HG02759 (cell line): ENCODE measurements around the gene DICER1.
"Not testable (repeated sequence)": the region's sequence is repeated elsewhere in the genome, so short reads cannot be mapped to it uniquely, and the experiment has no call there.

ENCODE experiments used
- ATAC-seq: cut with Tn5 transposase; IDR thresholded peaks from one replicate; pipeline ENCODE4 v1.9.1; 2021; ENCODE audit warnings: mild to moderate bottlenecking, moderate library complexity; ENCODE audit not compliant: unreplicated experiment

The DICER1 gene

DNA sequence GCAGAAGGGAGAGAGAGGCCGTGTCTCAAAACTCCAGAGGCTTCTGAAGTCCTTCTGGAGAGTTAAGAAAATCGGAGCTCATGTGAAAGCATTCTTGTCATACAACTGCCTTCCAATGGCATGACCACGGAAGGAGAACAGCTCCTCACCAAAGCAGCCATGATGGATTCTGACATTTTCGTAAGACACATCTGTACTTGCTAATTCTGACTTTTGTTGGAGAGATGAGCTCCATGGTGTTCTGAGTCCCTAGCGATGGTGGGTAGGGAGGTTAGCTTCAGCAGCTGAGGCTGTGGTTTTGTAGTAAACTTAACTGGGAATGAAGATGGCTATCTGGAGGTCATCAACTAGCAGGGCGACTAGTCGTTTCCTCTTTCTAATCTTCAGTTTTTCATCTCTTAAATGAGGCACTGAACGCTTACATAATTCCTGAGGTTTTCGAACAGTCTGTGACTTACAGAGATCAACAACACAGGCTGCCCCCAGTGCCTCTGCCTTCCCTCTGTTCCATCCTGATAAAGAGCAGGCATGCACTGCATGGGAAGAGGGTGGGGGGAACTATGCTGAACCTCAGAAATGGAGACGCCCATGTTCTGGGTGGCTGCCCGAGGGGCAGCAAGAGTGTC, 28.6 kb upstream of the DICER1 start:
- ATAC-seq, result no peak

DNA sequence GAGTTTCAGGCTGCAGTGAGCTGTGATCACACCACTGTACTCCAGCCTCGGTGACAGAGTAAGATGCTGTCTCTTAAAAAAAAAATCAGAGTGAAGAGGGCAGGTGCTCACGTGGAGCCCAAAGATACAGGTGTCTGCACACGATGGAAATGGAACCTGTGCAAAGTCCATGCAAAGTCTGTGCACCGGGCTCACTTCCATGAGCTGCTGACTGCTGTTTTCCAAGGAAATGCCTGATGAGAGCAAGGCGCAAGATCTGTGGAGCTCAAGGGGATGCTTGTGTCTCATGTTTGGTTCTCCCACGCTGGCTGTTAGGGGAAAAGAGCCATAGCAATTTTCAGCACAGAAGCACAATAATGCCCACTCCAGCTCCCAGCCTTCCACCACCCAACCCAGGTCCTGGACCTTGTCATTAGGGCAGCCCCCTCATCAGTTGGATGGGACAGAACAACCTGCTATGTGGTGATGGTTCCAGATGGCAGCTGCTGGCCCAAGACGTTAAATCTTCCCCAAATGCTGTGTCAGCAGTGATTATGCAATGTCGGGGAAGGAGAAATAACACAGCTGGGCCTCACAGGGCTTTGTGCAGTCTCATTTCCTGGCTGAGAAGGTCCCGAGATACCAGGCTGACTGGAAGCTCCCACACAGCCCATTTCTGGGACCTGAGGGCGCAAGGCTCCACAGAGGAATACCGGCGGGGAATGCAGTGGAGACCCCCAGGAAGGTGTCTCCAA, 27.9 kb upstream of the DICER1 start:
- no peak for ATAC-seq

DNA sequence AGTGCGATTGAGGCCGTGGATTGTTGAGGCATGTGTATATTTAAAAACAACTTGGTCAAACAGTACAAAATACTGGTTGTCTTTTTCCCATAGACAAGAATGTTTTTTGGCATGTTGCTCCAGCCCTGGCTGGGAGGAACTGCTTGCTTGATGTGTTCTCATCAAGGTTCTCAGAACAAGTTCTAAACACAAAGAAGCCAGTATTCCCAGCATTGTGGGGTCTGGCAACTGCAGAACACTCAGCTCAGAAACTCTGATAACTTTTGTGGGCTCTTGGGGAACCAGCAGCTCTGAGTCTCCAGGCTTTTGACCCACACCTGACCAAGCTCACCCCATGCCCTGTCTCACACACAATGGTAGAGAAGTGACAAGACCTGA, 27.1 kb upstream of the DICER1 start:
- no peak for ATAC-seq

DNA sequence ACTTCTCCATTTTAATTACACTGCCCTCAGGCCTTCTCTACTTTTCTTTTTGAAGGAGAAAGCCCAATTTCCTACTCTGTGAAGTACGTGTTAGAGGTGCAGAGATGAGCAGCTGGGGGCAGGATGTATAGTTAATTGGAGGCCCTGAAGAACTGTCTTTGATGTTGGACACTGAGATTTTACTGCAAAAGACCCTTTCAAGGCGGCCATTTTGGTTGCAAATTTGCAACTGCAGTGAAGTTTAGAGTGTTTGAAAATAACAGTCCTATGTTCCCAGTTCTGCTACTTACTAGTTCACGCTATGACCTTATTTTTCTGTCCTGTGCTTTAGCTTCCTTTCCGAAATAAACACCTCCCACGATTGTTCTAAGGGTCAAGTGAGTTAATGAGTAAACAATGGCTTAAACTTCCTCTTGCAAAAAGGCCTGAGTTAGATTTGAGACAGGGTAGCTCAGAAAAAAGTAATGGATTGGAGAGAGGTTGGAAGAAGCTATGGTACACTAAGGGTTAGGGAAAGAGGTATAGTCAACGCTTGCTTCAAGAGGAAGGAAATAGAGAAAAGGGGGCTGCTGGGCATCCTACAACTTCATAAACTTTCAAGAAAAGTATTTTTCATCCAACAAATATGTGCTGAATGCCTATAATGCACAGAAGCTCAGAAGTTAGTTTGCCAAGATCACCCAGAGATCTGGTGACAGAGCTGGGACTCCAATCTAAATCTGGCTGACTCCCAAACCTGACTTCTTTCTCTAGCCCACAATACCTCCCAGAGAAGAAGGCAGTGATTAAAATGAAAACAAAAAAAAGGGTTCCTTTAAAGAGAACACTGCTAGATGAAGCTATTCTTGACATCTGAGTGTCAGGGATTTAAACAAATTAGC, 26.4 kb upstream of the DICER1 start:
- ATAC-seq, result no peak

DNA sequence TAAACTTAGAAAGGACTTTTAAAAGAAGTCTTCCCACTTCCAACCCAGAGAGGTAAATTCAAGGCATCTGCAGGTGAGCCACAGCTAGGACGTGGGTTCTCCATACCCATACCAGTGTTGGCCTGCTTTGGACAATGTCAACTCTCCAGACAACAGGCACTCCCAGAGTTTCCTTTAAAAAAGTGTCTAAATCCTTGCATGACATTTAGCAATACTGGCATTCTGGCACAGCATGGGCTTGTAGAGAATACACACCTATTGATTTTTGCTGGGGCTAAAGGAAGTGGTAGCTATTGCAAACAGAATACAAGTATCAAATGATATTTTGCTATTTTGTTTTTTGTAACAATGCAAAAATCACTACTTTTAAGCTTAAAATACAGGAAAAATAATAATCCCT, 25.8 kb upstream of the DICER1 start:
- ATAC-seq, result no peak

DNA sequence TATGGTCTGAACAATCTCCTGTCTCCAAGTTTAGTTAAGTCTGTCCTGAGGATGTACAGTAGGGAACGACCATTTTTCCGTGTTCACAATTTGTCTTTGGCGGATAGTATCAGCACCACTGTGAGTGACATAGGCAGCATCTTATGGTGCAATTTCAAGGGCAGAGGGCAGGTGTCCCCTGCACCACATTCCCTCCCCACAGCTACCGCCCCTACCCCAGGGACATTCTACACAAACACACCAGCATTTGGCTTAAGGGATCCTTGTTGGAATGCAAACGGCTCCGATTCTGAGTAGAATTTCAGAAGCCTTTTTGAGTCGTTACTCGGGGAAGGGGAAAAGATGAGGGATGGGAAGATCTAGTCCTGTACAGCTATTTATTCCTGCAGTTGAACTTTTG, 25.1 kb upstream of the DICER1 start:
- no peak for ATAC-seq

DNA sequence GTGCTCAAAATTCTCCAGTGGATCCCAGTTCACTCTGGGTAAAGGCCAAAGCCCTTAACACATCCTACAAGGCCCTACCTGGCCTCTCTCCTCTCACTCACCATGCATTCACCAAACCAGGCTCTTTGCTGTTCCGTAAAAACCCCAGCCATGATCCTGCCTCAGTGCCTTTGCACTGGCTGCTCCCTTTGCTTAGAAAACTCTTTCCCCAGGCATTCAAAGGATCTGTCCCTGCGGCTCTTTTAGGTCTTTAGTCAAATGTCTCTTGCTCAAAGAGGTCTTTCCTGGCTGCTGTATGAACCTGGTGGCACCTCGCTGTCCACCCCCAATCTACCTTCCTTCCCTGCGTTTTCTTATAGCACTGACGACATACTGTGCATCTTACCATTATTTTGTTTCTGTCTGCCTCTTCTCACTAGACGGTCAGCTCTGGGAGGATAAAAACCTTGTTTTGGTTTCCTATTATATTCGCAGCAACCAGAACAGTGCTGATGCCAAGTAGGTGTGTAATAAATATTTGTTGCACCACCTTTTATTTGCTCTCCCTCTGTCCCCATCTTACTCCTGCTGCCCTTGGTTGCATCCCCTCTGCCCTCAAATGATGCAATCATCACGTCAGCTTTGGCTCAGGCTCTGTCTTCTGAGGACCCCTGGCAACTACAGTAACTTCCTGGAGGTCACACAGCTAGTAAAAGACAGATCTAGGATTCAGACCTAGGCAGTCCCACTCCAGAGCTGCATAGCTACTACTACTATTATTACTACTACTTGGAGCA, 23.8 kb upstream of the DICER1 start:
- no peak for ATAC-seq

DNA sequence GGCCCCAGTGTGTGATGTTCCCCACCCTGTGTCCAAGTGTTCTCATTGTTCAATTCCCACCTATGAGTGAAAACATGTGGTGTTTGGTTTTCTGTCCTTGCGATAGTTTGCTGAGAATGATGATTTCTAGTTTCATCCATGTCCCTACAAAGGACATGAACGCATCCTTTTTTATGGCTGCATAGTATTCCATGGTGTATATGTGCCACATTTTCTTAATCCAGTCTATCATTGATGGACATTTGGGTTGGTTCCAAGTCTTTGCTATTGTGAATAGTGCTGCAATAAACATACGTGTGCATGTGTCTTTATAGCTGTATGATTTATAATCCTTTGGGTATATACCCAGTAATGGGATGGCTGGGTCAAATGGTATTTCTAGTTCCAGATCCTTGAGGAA, 18.3 kb upstream of the DICER1 start:
- ATAC-seq, result not testable (repeated sequence)

DNA sequence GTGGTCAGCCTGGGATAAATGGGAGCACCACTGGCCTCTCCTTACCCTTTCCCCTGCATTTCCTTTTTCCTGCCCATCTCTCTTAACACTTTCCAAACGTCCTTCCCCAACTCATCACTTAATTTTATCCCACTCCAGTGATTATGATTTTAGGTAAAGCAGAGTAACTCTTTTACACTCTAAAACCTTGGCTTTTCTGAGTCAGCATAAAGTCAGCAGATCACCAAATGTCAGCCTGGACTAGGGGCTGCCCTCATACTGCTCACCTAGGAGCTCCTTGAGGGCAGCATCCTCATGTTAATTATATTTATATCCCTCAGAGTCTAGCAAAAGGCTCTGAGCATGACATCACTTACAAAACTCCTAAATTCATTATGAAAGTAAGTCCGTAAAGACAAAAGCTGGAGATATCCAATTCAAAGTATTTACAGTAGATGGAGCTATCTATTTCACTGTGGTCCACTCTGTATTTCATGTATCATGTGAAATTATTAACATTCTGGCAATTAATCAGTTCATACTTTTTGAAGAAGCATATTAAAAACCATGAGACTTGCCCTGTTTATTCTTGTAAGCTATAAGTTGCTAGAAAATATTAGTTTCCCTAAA, 17.0 kb upstream of the DICER1 start:
- no peak for ATAC-seq

DNA sequence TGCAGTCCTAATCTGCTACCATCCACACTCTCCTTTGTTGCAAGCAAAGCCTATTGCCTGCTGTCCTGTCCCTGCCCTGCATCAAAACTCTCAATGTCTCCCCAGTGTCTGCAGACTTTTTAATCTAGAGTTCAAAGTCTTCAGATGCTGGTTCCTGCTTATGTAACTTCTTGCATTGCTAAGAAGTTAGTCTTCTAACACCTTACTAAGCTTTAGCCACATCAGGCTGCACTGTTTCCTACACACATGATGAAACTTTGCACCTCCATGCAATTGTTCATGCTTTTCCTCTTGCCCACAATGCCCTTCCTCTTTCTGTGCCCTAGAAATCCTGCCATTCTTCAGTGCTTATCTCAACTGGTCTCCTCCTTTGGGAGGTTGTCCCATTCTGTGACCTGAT, 16.2 kb upstream of the DICER1 start:
- no peak for ATAC-seq

DNA sequence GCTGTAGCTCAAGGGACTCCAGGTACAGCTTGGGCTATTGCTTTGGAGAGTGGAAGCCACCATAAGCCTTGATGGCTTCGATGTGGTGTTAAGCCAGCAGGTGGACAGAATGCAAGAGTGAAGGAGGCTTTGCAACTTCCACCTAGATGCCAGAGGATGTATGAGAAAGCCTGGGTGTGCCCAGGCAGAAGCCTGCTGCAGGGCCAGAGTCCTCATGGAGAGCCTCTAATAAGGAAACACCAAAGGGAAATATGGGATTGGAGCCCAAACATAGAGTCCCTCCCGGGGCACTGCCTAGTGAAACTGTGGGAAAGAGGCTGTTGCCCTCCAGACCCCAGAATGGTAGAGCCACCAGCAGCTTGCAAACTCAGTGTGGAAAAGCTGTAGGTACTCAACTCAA, 9.8 kb upstream of the DICER1 start:
- no peak for ATAC-seq

DNA sequence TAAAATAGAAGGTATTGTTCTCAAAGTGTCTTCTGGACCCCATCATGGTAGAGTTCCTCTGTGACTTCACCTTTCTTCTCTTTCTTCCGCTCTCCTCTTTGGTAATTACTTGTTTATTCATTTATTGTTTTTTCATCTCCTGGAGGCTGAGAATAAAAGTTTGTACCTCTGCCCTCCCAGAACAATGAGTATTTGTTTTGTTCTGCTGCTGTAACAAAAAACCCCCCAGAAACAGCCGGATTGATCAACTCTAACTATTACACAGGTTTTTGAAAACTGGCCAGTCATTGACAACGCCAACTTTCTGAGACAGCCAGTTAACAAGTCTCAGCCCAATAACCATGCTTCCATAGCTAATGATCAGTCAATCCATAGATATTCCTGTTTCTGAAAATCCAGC, 8.2 kb upstream of the DICER1 start:
- ATAC-seq, result no peak

DNA sequence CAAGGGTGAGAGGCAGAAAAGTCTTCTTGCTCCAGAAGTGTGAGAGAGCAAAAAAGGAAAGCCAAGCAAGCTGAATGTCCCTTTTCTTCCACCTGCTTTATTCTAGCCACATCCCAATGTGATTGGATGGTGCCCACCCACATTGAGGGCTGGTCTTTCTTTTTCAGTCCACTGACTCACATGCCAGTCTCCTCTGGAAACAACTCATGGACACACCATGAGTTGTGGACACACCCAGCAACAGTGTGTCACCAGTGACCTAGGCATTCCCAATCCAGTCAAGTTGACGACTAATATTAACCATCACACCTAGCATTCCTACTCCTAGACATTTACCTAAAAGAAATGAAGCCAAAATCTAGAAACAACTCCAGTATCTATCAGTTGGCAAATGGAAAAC, 7.2 kb upstream of the DICER1 start:
- no peak for ATAC-seq

DNA sequence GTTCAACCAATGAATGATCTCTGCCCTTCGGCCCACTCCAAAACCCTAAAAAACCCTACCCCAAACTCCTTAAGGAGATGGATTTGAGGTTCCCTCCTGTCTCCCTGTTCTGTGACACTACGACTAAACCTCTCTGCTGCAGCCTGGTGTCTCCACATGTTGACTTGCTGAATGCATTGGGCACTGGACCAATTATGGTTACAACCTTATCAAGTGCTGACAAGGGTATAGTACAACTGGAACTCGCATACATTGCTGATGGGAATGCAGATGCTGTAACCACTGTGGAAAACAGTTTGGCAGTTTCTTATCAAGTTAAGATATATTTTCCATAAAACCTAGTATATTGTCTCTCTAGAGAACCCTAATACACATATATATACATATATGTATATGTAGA, 6.3 kb upstream of the DICER1 start:
- ATAC-seq, result no peak

DNA sequence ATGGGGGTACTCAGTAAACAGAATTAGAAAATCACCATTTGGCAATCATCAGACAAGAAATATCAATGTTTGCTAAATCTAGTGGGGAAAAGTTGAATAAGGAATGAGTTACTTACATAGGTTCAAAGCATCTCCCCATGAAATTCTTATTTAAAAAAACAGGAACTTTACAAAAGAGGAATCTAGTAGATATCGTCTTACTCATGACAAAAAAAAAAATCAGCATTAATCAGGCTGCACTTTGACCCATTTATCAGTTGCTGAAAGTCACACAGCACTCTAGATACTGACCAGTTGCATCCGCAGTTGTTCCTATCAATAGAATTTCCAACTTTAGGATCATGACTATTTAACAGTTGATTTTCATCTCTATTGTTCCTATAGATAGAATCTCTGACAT, 5.8 kb upstream of the DICER1 start:
- ATAC-seq, result no peak

DNA sequence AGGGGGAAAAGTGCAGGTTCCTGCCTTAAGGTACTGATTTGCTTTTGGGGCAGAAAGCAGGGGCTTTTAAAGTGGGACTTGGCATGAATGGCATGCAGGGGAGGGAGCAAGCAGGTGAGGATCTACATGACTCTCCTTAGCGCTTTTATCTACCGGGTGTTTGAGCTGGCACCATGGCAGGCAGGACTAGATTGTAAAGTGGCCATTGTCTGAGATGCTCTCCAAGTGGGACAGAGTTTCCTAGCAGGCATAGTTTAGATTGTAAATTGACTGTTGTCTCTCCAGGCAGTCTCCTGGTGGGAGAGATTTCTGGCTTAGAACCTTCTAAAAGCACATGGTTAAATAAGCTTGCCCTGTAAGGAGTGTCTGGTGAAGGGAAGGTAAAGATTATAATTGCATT, 5.3 kb upstream of the DICER1 start:
- ATAC-seq, result no peak

DNA sequence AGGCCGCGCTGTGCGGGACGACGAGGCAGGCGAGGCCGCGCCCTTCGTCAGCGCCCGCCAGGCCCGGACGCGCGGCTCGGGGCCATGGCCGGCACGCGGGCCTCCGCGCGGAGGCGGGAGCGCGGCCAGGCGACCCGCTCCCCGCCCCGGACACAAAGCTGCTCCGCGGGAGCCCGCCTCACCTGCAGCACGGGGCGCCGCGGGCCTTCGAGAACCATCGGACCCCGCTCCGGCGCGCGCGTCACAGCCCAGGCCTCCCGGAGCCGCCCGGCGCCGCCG, 342 bp downstream of the DICER1 start:
- peak; percentile 35 for ATAC-seq

DNA sequence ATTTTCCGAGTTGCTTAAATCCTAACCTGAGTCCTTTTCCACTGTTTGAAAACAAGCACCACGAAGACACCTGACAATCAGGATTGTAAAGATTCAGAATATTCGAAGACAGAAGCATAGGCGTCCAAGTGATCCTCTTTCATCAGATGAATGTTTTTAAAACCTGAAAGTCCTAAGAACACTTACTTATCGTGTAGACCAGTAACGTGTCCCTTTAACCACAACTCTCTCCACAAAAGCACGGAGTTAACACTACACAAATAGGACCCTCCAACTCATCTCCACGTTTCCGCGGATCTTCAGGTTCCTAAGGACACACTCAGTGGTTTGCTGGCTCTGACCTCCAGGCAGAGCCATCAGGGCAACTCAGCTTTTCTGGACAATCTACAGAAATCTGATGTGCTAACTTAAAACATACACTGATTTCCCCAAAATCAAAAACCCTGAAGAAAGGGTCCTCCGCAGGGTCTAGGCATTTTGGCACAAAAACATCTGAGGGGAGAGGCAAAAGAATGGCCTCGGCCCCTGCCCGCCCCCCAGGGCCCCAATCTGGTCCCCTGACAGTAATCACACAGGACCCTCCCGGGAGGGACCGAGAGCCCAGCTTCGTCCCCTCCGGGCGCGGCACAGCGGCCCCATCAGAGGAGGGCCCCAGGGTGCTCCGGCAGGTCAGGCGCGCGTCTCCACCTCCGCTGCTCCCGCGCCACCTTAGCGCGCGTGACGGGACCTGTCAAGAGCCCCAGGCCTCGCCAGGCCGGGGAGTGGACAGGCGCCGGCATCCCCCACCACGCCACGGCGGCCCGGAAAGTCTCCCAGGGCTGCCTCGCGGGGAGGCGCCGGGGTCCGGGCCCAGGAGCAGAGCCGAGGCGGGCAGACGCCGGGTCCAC, 925 bp downstream of the DICER1 start:
- ATAC-seq, result peak; percentile 34

DNA sequence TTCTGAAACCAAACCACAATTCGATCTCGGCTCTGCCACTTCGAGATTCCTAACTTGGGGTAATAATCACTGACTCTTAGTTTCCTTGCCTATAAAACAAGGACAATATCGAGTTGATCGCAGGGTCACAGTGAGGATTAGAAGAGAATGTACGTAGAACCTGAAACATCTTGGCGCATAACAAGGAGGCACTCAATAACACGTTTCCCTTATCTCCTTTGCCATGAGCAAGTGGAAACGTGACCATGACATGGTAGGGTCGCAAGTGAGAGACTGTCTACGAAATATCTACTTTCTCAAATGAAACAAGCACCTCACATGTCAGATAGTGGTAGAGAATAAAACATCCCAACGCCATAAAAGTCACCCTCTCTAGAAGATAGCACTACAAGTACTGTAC, 2.3 kb downstream of the DICER1 start:
- no peak for ATAC-seq

DNA sequence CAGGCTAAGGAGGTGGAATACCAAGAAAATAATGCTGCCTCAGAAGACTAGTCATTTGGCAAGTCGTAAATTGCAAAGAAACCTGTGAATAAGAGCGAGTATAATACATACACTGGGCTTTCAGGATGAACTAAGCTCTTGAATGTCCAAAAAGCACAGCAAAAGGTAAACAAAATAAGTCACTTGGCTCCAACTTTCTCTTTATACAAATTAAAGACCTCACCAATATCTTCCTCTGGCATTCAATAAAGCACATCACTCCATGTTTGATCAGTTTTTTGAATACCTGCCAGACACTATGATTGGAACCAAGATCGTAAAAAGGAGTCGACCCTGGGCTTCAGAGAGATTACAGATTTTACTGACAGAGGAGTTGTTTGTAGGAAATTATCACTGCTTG, 3.5 kb downstream of the DICER1 start:
- ATAC-seq, result no peak
